ENCODE measurements around the gene SEC16A. TPM values are rescaled to one million over a fixed set of nuclear protein-coding genes. Genes with fewer than 3 reads are reported as not detected.
A peak's percentile ranks its signal among the peaks of the same experiment; 100 is the strongest.
"Not testable (repeated sequence)": the region's sequence is repeated elsewhere in the genome, so short reads cannot be mapped to it uniquely, and the experiment has no call there.

The SEC16A gene
- total and polyA plus RNA-seq, 11 donors = 20.9 to 53.3 (median 29.9) TPM

DNA sequence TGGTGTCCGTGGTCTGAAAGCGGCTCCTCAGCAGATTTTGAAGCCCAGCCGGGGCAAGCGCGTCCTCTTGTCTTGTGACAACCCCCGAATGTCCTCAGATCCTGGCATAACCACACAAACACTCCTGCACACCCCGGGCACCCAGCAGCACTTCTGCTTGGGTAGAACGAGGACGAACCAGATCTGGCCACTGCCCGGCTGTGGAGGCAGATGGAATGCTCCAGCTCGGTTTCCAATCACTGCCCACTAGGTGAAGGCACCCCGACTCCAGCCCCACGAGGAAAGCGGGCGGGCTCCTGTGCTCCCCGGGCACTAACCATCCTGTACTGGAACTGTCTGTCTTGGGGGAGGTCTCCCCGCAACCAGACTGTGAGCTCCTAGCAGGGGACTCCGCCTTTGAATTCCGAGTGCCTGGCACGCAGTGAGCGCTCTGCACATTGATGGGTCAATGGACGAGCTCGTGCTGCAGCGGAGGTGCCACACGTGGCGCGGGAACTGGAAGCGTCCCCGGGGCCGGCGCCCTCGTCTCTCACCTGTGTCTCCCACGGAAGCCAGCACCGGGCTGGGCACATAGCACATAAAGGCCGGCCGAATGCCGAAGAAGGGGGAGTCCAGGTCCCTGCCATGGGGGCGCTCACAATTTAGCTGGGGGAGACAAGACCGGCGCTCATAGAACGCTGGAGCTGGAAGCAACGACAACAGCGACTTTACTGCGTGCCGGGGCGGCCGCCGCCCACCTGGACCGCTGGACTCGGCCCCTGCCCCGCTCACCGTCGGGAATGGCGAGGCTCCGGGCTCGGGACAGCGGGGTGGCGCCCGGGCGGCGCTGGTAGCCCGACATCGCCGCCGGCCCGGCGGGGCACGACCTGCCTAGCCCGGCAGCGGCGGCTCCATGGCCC, 73.0 kb downstream of the SEC16A start:
- no peaks in the 10 kb centered on the region for H3K27me3 ChIP-seq
- 11 to 18% (median 14%) methylated on average over 41 to 71 of the region's 71 CpGs for WGBS, 4 donors
- TF ChIP-seq POLR2A (IDR thresholded peaks at IDR 0.05) = no peak
- TF ChIP-seq, protein P1, sequence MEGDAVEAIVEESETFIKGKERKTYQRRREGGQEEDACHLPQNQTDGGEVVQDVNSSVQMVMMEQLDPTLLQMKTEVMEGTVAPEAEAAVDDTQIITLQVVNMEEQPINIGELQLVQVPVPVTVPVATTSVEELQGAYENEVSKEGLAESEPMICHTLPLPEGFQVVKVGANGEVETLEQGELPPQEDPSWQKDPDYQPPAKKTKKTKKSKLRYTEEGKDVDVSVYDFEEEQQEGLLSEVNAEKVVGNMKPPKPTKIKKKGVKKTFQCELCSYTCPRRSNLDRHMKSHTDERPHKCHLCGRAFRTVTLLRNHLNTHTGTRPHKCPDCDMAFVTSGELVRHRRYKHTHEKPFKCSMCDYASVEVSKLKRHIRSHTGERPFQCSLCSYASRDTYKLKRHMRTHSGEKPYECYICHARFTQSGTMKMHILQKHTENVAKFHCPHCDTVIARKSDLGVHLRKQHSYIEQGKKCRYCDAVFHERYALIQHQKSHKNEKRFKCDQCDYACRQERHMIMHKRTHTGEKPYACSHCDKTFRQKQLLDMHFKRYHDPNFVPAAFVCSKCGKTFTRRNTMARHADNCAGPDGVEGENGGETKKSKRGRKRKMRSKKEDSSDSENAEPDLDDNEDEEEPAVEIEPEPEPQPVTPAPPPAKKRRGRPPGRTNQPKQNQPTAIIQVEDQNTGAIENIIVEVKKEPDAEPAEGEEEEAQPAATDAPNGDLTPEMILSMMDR (IDR thresholded peaks at IDR 0.05) = no peak
- peaks cover 2 to 37% (median 24%) of the 10 kb centered on the region in 12 donors for H3K4me1 ChIP-seq
- no peaks in the 10 kb centered on the region for H3K9me3 ChIP-seq
- peaks cover 0 to 62% (median 55%) of the 10 kb centered on the region in 9 donors for H3K36me3 ChIP-seq
- ATAC-seq (peak; percentile 10 to 29 (median 26)), DNase-seq (peak in 2 of 5 donors; percentile 44 to 70)
- H3K27ac ChIP-seq = peak overlapping the region in 11 of 12 donors; percentile 70 to 90 (median 82)
- intact Hi-C loops (cut with DNase I) = loop anchor here in 1 of 10 donors (10.0 kb wide), 1 partner anchor 75 kb away; no protein-coding TSS in a partner anchor
- H3K4me3 ChIP-seq = peak overlapping the region; percentile 48 to 100 (median 76)

- ATAC-seq = no peak
- Histone ChIP-seq H3K27me3 (no peaks in the 10 kb centered on the region), H3K4me1 (peaks cover 2 to 49% (median 24%) of the 10 kb centered on the region in 12 donors), H3K36me3 (peaks cover 0 to 55% (median 50%) of the 10 kb centered on the region in 9 donors), H3K4me3 (no peak overlapping the region), H3K27ac (no peak overlapping the region), H3K9me3 (no peaks in the 10 kb centered on the region)
- 74 to 90% (median 85%) methylated on average over 7 of the region's 7 CpGs for WGBS, 4 donors
- DNase-seq = no peak
- intact Hi-C loops (cut with DNase I) = loop anchor here in 1 of 10 donors (10.0 kb wide), 1 partner anchor 73 kb away; no protein-coding TSS in a partner anchor
- TF ChIP-seq POLR2A (IDR thresholded peaks at IDR 0.05) = no peak
- TF ChIP-seq, protein P1 (IDR thresholded peaks at IDR 0.05) = no peak
These were observed 74.9 kb downstream of the SEC16A start for GRCh38 chr9:136407911-136408310.

DNA sequence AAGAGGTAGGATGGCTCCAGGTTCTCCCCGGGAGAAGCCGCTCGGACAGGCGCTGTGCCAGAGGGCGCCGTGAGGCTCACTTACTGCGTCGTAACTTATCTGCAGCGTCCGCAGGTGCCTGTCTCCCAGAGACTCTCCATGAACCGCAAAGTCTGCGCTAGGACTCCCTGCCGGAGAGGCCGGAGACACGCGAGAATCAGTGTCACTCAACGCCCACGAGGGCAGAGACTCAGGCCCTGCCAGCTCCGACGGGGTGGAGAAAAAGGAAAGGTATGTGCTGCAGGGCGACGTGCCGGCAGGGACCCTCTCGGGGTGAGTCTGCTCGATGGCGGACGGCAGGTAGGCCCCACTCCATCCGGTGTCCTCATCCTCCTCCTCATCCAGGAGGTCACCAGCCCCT, 75.8 kb downstream of the SEC16A start:
- not testable (repeated sequence) for H3K27me3 ChIP-seq, H3K27ac ChIP-seq, DNase-seq, ATAC-seq, H3K9me3 ChIP-seq, H3K4me3 ChIP-seq
- intact Hi-C loops (cut with DNase I) = loop anchor here in 1 of 10 donors (10.0 kb wide), 1 partner anchor 72 kb away; no protein-coding TSS in a partner anchor
- Histone ChIP-seq H3K4me1 (peaks cover 2 to 45% (median 22%) of the 10 kb centered on the region in 12 donors), H3K36me3 (peaks cover 0 to 53% (median 50%) of the 10 kb centered on the region in 9 donors)
- WGBS, 4 donors = 92 to 94% (median 93%) methylated on average over 28 of the region's 28 CpGs

GRCh38 chr9:136405904-136406303, 76.9 kb downstream of the SEC16A start:
- H3K27ac ChIP-seq, ATAC-seq, H3K27me3 ChIP-seq, H3K9me3 ChIP-seq, H3K4me3 ChIP-seq, DNase-seq: not testable (repeated sequence)
- intact Hi-C loops (cut with DNase I) = loop anchor here in 1 of 10 donors (10.0 kb wide), 1 partner anchor 71 kb away; no protein-coding TSS in a partner anchor
- peaks cover 0 to 58% (median 51%) of the 10 kb centered on the region in 9 donors for H3K36me3 ChIP-seq
- WGBS, 4 donors = 85 to 94% (median 91%) methylated on average over 10 of the region's 10 CpGs
- H3K4me1 ChIP-seq = peaks cover 0 to 34% (median 11%) of the 10 kb centered on the region in 12 donors

DNA sequence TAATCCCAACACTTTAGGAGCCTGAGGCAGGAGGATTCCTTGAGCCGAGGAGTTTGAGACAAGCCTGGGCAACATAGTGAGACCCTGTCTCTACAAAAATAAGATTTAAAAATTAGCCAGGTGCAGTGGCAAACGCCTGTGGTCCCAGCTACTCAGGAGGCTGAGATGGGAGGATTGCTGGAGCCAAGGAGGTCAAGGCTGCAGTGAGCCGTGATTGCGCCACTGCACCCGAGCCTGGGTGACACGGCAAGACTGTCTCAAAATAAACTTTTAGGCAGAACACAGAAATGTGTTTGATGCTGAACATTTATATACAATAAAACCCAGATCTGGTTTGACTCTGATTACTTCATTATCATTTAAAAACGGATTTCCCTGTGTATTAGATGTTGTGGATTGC, 77.4 kb downstream of the SEC16A start:
- ATAC-seq (no peak), DNase-seq (no peak)
- Histone ChIP-seq H3K4me3 (no peak overlapping the region), H3K36me3 (peaks cover 0 to 58% (median 51%) of the 10 kb centered on the region in 9 donors), H3K4me1 (peaks cover 0 to 37% (median 13%) of the 10 kb centered on the region in 12 donors), H3K27ac (no peak overlapping the region), H3K9me3 (no peaks in the 10 kb centered on the region), H3K27me3 (no peaks in the 10 kb centered on the region)
- intact Hi-C loops (cut with DNase I) = loop anchor here in 1 of 10 donors (10.0 kb wide), 1 partner anchor 71 kb away; no protein-coding TSS in a partner anchor
- WGBS, 4 donors = 85 to 89% (median 87%) methylated on average over 7 of the region's 7 CpGs
- TF ChIP-seq, protein P1 (IDR thresholded peaks at IDR 0.05) = no peak
- TF ChIP-seq POLR2A (IDR thresholded peaks at IDR 0.05) = no peak
